Measurements from ENCODE around the gene KCNA10.

GRCh38 chr1:110526201-110526780, 7.3 kb upstream of the KCNA10 start:
- no peak for TF ChIP-seq SP1 (IDR thresholded peaks at IDR 0.05)
- no peak for TF ChIP-seq FOXM1 (IDR thresholded peaks at IDR 0.05; ENCODE audit: borderline replicate concordance)
- no peak for TF ChIP-seq TARDBP (IDR thresholded peaks at IDR 0.05)
